ENCODE results near the gene CTIF.

CTIF gene

GRCh38 chr18:48756511-48757226 lies 217.8 kb downstream of the CTIF start:
- DNase-seq, result no peak

- no peak for DNase-seq
Observed at GRCh38 chr18:48757367-48757766, 218.5 kb downstream of the CTIF start.

GRCh38 chr18:48757906-48758305 lies 219.1 kb downstream of the CTIF start:
- no peak for DNase-seq

GRCh38 chr18:48761582-48761981 lies 222.8 kb downstream of the CTIF start:
- no peak for DNase-seq

DNA sequence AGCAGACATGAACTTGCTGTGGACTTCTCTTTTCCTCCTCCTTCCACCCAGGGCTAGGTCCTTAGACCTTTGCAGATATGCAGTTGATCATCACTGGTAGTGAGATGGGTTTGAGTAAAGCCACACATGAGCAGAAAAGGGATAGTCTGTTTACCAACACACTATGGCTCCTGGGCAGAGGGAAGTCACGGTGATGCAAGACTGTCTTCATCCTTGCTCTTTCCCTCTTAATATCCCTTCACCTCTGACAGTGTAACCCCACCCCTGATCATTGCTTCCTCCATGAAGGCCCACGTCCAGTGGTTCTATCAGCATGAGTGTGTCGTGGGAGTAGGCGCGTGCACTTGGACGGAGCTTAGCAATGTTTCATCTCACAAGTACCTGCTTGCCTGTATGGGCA lies 223.2 kb downstream of the CTIF start:
- no peak for DNase-seq

GRCh38 chr18:48762836-48763718 lies 224.2 kb downstream of the CTIF start:
- no peak for DNase-seq

GRCh38 chr18:48763719-48764100 lies 224.9 kb downstream of the CTIF start:
- DNase-seq, result no peak

DNA sequence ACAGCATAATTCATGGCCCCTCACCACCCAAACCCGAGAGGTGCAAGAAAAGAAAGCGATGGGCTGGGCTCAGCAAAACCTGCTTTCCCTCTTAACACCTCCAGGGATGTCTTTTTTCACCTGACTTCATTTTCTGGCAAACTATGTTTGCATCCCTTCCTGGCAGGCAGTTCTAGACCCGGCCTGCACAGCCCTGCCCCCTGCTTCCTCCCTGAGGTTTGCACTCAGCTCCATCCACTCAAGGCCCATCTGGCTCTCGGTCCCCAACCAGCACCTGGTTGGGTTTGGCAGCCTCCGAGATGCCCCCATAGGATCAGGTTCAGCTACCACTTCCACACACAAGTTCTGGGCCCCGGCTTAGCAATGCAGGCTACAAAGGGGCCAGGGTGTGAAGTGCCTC lies 226.2 kb downstream of the CTIF start:
- DNase-seq, result no peak

DNA sequence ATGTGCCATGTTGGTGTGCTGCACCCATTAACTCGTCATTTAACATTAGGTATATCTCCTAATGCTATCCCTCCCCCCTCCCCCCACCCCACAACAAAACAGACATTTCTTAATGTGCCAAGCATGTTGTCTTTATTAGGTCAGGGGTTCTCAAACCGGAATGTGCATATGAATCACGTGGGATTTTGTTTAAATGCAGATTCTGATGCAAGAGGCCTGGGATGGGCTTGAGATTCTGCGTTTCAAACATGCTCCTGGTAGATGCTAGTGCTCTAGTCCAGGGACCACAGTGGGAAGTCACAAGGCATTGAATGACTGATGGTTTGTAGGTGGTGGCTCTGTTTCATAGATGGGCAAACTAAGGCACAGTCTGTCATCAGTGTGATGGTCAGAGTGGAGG lies 227.2 kb downstream of the CTIF start:
- DNase-seq, result no peak

DNA sequence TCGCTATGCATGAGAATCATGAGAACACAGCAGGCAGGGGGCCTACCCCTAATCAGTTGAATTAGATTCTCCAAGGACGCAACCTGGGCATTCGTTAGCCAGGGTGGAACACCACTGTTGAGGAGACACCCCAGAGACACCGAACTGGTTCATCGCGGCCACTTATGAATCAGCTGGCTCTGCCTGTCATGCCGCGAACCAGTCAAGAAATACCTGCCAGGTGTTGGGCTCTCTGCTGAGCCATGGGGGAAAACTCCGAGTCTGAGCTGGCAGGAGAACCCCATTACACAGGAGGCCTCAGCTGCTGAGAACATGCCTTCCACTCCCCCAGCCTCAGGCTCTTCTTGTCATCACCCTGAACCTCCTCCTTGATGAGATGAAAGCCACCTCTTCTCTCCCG lies 227.7 kb downstream of the CTIF start:
- DNase-seq, result no peak

DNA sequence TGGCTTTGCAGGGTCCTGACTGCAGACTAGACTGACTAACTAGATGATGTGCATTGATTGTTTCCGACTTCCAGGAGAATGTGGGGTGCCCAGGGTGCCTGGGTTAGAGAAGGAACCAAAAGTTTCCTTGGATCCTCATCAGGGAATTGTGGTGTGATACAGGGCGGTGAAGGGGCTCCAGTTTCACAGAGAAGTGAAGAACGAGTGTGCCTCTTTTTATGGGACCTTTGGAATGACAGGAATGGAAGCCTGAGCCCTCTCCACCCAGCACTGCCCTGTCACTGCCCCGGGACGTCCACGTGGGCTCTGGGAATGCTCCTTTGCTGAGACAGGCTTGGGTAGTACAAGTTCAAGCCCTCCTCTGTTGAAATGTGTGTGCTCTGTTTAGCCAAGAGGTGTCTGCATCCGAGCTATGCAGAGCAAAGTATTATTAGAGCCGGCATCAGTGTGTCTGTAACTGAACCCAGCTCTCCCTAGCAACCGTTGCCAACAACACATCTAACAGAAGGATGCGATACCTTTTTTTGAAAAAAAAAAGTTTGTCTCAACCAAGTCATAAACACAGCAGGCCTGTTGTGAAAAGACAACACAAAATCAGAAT lies 228.4 kb downstream of the CTIF start:
- DNase-seq, result no peak

DNA sequence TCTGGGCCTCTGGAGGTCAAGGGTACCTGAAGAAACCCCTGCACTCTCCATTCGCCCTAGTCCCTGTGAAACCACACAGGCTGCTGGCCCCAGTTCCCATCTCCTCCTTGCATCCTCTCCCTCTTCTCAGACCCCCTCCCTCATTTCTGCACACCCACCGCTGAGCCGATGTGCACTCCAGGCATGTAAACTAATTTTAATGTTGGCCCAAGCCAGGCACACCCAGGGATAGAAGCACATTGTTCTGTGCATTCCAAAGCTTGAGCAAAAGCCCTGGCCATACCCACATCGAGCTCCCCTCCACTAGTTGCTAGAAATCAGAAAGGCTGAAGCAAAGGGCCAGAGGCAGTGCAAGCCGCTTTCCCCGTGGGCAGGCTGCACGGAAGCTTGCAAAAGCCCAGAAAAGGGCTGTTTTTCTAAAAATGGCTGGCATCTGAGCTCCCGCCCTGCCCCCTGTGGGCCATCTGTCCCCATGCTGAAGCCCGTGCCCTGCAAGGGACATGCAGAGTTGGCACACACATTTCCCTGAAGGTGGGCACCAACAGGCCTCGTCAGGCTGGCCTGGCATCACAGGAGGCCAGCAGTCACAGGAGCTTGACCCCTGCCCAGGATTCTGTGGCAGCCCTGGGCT lies 230.3 kb downstream of the CTIF start:
- peak in 1 of 14 donors; percentile 83 for DNase-seq

GRCh38 chr18:48770243-48770642 lies 231.4 kb downstream of the CTIF start:
- DNase-seq, result no peak

GRCh38 chr18:48771641-48772375 lies 233.0 kb downstream of the CTIF start:
- DNase-seq, result no peak

GRCh38 chr18:48772457-48772856 lies 233.6 kb downstream of the CTIF start:
- DNase-seq, result no peak

GRCh38 chr18:48773821-48774220 lies 235.0 kb downstream of the CTIF start:
- DNase-seq, result no peak

DNA sequence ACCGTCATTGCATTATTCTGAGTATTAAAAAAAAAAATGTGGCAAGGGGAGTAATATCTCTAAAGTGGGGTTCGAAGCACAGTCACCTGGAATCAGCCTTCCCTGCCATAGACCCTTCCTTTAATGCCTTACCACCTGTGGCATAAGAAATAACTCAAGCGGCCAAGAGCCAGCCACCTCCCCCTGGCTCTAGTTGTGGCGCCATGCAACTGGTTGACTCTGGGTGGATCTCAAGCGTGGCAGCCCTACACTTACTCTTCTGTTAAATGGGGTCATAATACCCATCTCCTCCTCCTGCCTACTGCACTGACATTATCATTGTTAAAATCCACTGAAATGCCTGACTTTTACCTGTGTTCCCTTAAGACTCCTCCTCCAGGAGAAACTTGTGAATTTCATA lies 236.1 kb downstream of the CTIF start:
- no peak for DNase-seq

DNA sequence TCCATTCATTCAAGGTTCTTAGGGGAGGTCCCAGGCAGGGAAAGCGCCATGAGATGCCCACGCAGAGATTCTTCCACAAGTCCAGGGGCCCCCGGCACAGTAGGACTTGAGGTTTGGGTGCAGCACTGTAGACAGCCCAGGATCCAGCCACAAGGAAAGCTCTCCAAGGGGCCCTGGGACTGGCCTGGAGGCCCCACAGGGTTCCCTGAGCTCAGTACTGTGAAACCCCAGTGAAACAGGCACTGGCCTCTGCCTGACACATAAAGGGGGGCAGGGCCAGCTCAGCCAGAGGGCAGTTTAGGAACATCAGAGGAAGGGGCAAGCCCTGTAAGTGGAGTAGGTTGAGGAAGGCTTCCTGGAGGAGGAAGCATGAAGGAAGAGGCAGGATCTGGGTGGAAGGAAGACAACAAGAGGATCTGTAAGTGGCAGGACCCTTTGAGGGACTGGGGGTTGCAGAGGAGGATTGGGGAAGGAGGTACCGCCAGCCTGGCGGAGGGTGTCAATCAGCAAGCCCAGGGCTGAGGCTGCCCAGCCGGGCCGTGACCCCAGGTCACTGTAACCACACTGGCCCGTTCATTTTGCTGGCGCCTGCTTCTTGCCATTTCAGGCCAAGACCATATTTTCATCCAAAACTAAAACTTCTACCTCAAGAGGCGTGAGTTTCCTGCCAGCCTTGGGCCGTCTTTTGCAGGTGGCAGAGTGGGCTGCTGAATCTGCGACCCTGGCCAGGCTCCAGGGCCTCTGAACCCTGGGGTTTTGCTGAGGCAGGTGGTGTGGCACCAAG lies 236.7 kb downstream of the CTIF start:
- no peak for DNase-seq

DNA sequence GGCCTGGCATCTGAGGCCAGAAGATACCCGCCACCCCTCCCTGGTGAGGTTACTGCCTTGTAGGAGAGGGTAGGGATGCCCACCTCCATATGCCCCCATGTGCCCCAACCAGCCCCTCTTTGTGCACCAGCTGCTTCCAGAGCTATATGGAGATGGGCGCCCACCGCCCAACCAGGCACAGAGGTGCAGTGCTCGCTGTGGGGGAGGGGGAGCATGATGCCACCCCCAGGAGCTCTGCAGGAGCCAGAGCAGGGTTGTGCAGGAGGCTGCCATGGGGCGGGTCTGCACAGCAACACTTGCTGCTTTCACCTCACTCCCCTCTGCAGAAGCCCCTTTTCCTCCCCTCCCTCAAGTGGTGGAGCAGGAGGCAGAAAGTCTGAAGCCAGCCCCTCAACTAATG lies 237.3 kb downstream of the CTIF start:
- no peak for DNase-seq

- DNase-seq, result no peak
Observed at GRCh38 chr18:48776641-48777025, 237.8 kb downstream of the CTIF start.

- peak in 10 of 14 donors; percentile 16 to 67 (median 37) for DNase-seq
Observed at GRCh38 chr18:48777026-48777743, 238.4 kb downstream of the CTIF start.

All from C1 segment of cervical spinal cord (tissue), 14 donors.